HG02884 (cell line): ENCODE data around the gene TEDC2.
"Not testable (repeated sequence)": the region's sequence is repeated elsewhere in the genome, so short reads cannot be mapped to it uniquely, and the experiment has no call there.

ENCODE experiments used
- ATAC-seq: cut with Tn5 transposase; IDR thresholded peaks from one replicate; pipeline ENCODE4 v1.9.1; 2021; ENCODE audit warnings: mild to moderate bottlenecking, moderate library complexity; ENCODE audit not compliant: unreplicated experiment

TEDC2 gene, protein sequence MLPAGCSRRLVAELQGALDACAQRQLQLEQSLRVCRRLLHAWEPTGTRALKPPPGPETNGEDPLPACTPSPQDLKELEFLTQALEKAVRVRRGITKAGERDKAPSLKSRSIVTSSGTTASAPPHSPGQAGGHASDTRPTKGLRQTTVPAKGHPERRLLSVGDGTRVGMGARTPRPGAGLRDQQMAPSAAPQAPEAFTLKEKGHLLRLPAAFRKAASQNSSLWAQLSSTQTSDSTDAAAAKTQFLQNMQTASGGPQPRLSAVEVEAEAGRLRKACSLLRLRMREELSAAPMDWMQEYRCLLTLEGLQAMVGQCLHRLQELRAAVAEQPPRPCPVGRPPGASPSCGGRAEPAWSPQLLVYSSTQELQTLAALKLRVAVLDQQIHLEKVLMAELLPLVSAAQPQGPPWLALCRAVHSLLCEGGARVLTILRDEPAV

DNA sequence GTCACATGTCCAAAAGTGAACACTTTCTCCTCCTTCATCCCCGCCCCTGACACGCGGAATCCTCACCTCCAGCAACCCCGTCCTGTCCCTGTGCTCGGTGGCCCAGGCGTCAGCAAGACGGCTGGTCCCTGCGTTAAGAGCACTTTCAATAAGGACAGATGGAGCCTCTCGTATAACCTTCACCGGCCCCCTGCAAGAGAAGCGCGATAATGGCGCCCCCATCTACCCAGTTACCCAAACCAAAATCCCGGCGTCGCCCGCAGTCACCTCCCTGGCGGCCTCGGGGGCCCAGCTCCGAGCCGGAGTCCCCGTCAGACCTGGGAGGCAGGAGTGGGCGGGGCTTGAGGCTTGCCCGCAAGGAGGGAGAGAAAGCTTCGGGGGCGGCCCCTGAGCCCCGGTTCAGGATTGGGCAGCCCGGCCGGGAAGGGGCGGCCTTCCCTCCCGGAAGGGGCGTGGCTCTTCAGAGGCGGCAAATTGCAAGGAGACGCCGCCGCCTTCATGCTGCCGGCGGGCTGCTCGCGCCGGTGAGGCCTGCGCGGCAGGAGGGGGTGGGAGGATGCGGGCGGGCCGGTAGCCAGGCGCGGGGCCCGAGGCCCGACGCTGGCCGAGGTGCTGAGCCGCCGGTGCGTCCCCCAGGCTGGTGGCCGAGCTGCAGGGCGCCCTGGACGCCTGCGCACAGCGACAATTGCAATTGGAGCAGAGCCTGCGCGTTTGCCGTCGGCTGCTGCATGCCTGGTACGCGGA is at the start of gene TEDC2:
Gene TEDC2, plus strand, starts transcription at position 463 of the 744 bp plus-strand sequence. Its CDS starts 36 bp downstream, at position 499.
- ATAC-seq: peak; percentile 91

- ATAC-seq: no peak
Observed at GRCh38 chr16:2415085-2415484, 44.8 kb upstream of the TEDC2 start.

- ATAC-seq: no peak
Observed at GRCh38 chr16:2420035-2420434, 39.9 kb upstream of the TEDC2 start.

DNA sequence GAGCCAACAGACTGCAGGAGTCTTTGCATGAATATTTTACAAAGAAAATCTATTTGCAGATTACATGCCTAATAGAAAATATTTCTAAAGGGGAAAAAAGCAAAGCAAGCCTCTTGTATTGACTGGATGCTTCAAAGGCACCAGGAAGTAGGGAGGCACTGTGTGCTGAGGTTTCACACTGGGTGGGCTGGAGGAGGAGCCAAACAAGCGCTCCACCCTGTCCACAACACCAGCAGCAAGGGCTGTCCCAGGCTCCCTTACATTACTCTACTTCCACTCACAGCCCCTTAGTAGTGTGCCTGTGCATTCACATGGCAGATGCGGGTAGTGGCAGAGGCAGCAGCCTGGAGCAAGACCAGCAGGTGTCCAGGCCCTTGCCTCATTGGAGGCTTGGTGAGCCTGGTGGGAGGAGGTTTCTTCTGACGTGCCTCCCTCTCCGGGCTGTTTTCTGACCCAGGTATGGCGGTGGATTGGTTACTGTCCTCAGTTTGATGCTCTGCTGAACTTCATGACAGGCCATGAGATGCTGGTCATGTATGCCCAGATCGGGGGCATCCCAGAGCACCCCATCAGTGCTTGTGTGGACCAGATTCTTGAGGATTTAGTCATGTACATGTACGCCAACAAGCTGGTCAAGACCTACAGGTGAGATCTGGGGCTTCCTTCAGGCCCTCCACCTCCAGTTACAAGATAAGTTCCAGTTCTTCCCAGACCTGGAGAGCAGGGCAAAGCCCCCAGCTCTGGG is 37.6 kb upstream of the TEDC2 start:
- ATAC-seq: no peak

DNA sequence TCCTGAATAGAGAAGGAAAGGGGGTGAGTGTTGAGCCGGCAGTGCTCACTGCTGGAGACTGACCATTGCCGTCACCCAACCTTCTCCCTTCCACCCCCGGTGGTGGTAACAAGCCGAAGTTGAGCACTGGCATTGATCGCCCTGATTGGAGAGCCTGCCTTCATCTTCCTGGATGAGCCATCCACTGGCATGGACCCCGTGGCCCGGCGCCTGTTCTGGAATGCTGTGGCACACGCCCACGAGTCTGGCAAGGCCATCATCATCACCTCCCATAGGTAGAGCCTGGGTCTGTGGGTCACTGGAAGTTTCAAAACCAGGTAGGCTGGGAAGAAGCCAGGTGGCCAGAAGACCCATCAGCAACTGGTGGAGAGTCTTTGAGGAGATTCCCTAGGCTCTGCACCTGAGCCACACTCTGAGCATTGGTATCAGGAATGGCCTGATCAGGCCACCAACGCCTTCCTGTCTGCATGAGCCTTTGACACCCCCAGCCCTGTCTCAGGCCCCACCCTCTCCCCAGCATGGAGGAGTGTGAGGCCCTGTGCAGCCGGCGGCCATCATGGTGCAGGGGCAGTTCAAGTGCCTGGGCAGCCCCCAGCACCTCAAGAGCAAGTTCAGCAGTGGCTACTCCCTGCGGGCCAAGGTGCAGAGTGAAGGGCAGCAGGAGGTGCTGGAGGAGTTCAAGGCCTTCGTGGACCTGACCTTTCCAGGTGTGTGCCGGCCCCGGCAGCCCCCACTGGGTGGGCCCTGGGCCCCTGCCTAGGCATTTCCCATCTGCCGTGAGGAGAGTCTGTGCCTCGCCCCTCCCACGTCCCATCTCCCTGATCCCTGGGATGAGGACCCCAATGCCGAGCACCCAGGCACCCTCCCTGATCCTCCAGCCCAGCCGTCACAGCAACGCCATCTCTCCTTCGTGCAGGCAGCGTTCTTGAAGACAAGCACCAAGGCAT is 35.6 kb upstream of the TEDC2 start:
- ATAC-seq: no peak

DNA sequence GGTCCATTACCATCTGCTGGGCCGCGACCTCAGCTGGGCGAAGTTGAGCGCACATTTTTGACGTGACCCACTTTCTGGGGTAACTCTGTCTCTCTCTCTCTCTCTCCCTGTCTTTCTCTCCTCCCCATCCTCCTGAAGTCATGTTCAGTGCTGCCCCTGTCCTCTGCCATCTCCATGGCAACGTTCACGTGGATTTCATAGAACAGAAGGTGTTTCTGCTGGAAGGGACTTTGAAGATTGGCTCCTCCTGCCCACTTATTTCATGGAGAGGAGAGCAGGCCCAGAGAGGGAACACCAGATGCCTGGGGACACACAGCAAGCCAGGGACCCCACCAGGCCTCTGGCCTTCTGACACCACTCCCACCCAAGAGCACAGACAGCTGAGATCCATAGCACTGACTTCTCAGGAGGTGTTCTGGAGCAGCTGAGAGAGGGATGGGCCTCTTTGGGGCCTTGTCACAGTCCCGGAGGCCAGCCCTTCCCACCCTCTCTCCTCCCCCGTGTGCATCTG is 34.8 kb upstream of the TEDC2 start:
- no peak for ATAC-seq

- ATAC-seq: no peak
Observed at GRCh38 chr16:2425825-2426430, 34.0 kb upstream of the TEDC2 start.

- ATAC-seq: no peak
Observed at GRCh38 chr16:2426941-2427361, 33.0 kb upstream of the TEDC2 start.

- no peak for ATAC-seq
Observed at GRCh38 chr16:2427526-2427925, 32.4 kb upstream of the TEDC2 start.

DNA sequence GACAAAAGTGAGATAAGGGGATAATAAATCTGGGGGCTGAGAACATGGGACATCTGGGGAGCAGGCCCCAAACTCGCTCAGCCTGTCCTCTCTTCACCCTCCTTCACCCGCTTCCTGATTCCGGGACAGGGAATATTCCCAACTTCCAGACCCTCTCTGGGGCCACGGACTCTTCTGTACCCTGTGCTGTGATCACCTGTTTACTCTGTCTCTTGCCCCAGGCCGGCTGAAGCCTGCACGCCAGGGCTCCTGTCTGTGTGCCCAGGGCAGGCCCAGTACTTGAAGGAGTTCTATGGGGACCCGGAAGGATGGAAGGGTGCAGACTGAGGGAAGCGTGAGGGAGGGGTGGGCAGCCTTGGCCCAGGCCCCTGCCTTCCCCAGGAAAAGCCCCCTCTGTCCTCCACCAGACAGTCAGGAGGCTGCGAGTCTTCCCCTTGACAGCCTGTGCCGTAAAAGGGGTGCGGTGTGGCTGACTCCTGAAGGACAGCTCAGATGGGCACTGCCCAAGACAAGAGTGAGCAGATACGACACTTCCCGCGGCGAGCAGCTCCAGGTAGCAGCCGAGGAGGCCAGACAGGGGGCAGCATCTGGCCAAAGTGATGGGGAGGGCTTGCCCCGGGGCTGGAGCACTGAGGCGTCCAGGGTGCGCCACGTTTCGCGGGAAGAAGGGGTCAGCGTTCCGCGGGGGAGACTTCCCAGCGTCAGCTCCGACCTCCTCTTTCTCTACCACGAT is 31.7 kb upstream of the TEDC2 start:
- ATAC-seq: no peak

DNA sequence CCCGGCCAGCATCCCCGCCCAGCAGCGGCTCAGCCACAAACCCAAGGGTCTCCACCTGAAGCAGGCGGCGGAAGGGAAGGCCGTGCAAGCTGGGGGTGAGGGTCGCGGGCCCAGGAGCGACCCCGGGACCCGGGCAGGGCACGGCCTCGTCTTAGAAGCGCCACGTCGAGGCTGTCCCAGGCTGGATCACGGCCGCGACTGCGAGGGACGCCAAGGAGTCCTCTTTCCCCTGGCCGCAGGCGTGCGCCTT is 31.2 kb upstream of the TEDC2 start:
- no peak for ATAC-seq

DNA sequence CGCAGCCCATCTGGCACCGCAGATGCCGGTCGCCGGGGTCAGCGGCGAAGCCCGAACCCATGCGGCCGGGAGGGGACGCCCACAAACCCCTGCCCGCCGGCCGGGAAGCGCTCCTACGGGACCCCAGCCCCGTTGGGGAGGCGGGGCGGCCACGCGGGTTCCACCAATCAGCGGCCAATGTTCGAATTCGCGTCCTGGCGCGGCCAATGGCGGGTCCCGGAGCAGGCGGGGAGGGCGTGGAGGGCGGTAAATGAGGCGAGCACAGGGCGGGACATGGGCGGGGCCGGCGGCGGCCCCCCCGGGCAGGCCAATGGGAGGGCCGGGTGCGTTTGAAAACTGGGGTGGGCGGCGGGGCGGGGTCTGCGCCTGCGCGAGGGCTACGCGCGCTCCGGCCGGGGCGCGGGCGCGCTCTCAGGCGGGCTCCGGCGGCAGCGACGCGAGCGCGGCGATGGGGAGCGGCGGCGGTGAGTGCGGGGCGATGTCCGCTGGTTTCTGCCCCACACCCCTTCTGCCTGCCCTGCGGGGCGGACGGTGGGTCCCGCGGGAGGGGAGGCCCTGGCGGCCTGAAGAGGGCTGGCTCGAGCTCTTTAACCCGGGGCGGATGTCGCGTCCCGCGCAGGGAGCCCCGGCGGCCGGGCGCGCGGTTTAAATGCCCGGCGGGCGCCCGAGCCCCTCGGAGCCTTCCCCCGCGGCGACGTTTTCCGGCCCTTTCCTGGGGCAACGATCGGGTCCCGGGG is 30.7 kb upstream of the TEDC2 start, which contains the start of gene CCNF:
Gene CCNF, plus strand, starts transcription at position 414 of the 737 bp plus-strand sequence. Its CDS starts 35 bp downstream, at position 449.
- peak; percentile 73 for ATAC-seq

- ATAC-seq: no peak
Observed at GRCh38 chr16:2429771-2430663, 29.9 kb upstream of the TEDC2 start.

GRCh38 chr16:2432286-2432685 is 27.6 kb upstream of the TEDC2 start:
- ATAC-seq: no peak

GRCh38 chr16:2432801-2433505 is 27.0 kb upstream of the TEDC2 start:
- ATAC-seq: no peak

DNA sequence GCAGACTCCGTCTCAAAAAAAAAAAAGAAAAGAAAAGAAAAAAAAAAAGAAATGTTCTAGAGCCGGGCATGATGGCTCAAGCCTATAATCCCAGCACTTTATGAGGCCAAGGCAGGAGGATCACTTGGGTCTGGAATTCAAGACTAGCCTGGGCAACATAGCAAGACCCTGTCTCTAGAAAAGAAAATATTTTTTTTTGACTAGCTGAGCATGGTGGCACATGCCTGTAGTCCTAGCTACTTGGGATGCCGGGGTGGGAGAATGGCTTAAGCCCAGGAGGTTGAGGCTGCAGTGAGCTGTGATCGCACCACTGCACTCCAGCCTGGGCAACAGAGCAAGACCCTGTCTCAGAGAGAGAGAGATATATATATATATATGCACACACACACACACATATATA is 24.7 kb upstream of the TEDC2 start:
- not testable (repeated sequence) for ATAC-seq

DNA sequence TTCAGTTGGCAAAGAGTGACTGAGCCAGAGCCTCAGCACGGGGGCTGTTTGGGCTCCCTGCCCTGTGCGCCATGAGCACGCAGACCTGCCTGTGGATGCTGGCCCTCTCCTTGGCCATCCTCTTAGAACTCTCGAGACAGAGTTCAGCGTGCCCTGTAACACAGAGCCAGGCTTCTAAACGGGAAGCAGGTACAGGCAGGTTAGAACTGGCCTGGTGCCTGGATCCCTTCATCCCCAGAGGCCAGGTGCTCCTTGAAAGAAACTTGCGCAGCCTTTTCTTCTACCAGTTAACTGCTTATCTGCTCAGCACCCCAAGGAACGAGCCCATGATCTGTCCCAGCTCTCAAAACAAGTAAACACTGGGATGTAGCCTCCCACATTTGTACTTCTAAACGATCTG is 23.8 kb upstream of the TEDC2 start:
- no peak for ATAC-seq
